ENCODE results near the gene DDX3X.

DDX3X gene

GRCh38 chrX:41339148-41339547 is 5.2 kb downstream of the DDX3X start:
- no peak overlapping the region for H3K4me3 ChIP-seq (ENCODE audit: low read depth, low read length)
- no peak for DNase-seq (ENCODE audit: low read depth)
- in situ Hi-C loops (cut with HindIII; ENCODE audit: low sequenced_read_pairs), result no loop called here
- TF ChIP-seq CTCF (IDR thresholded peaks at IDR 0.05; ENCODE audit: low read depth, low read length, missing control alignments), result no peak

- in situ Hi-C loops (cut with HindIII; ENCODE audit: low sequenced_read_pairs), result no loop called here
- no peak for TF ChIP-seq CTCF (IDR thresholded peaks at IDR 0.05; ENCODE audit: low read depth, low read length, missing control alignments)
- no peak overlapping the region for H3K4me3 ChIP-seq (ENCODE audit: low read depth, low read length)
- no peak for DNase-seq (ENCODE audit: low read depth)
Measured at GRCh38 chrX:41344053-41344452, 10.1 kb downstream of the DDX3X start.

- in situ Hi-C loops (cut with HindIII; ENCODE audit: low sequenced_read_pairs), result no loop called here
Measured at GRCh38 chrX:41347186-41347585, 13.2 kb downstream of the DDX3X start.

GRCh38 chrX:41348551-41348950 is 14.6 kb downstream of the DDX3X start:
- in situ Hi-C loops (cut with HindIII; ENCODE audit: low sequenced_read_pairs), result no loop called here
- no peak for DNase-seq (ENCODE audit: low read depth)
- no peak for TF ChIP-seq CTCF (IDR thresholded peaks at IDR 0.05; ENCODE audit: low read depth, low read length, missing control alignments)
- no peak overlapping the region for H3K4me3 ChIP-seq (ENCODE audit: low read depth, low read length)

More at GRCh38 chrX:41347186-41347585, 13.2 kb downstream of the DDX3X start:
- TF ChIP-seq CTCF (IDR thresholded peaks at IDR 0.05; ENCODE audit: low read depth, low read length, missing control alignments), result no peak
- no peak overlapping the region for H3K4me3 ChIP-seq (ENCODE audit: low read depth, low read length)
- DNase-seq (ENCODE audit: low read depth), result no peak

- in situ Hi-C loops (cut with HindIII; ENCODE audit: low sequenced_read_pairs), result no loop called here
- no peak for TF ChIP-seq CTCF (IDR thresholded peaks at IDR 0.05; ENCODE audit: low read depth, low read length, missing control alignments)
- no peak overlapping the region for H3K4me3 ChIP-seq (ENCODE audit: low read depth, low read length)
- no peak for DNase-seq (ENCODE audit: low read depth)
Measured at GRCh38 chrX:41350150-41350975, 16.4 kb downstream of the DDX3X start.

GRCh38 chrX:41350976-41351569 is 17.1 kb downstream of the DDX3X start:
- DNase-seq (ENCODE audit: low read depth), result no peak
- no peak for TF ChIP-seq CTCF (IDR thresholded peaks at IDR 0.05; ENCODE audit: low read depth, low read length, missing control alignments)
- in situ Hi-C loops (cut with HindIII; ENCODE audit: low sequenced_read_pairs), result no loop called here
- H3K4me3 ChIP-seq (ENCODE audit: low read depth, low read length), result no peak overlapping the region

Data from astrocyte of the cerebellum (primary cell).